ENCODE results near the gene RGL1. TPM values are rescaled to one million over a fixed set of nuclear protein-coding genes. Genes with fewer than 3 reads are reported as not detected.

Gene RGL1
- total RNA-seq, 1 donor from 2014 or later = 0.26 TPM

DNA sequence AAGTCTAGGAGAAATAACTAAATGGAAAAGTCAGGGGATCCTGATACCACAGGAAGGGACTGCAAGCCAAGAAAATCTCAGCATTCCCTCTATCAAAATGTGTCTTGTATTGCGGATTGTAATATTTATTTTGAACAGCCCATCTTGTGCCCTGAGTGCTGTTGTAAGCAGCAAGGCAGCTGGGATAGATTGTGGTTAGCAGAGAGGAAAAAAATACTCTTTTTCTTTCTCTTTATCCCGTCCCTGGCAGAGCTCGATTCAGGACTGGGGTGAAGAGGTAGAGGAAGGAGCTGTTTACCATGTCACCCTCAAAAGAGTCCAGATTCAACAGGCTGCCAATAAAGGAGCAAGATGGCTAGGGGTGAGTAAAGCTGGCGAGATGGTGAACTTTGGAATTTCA lies 1.2 kb downstream of the RGL1 start:
- H3K27me3 ChIP-seq (ENCODE audit: control insufficient read depth, insufficient read depth, low read length) = no peaks in the 10 kb centered on the region
- no peaks in the 10 kb centered on the region for H3K36me3 ChIP-seq (ENCODE audit: control insufficient read depth, insufficient read depth, low read length)
- TF ChIP-seq, protein P1, sequence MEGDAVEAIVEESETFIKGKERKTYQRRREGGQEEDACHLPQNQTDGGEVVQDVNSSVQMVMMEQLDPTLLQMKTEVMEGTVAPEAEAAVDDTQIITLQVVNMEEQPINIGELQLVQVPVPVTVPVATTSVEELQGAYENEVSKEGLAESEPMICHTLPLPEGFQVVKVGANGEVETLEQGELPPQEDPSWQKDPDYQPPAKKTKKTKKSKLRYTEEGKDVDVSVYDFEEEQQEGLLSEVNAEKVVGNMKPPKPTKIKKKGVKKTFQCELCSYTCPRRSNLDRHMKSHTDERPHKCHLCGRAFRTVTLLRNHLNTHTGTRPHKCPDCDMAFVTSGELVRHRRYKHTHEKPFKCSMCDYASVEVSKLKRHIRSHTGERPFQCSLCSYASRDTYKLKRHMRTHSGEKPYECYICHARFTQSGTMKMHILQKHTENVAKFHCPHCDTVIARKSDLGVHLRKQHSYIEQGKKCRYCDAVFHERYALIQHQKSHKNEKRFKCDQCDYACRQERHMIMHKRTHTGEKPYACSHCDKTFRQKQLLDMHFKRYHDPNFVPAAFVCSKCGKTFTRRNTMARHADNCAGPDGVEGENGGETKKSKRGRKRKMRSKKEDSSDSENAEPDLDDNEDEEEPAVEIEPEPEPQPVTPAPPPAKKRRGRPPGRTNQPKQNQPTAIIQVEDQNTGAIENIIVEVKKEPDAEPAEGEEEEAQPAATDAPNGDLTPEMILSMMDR (IDR thresholded peaks at IDR 0.05; ENCODE audit: insufficient read depth, low read length, severe bottlenecking) = no peak
- FAIRE-seq (no peak), DNase-seq (ENCODE audit: low read depth) (no peak)
- H3K4me3 ChIP-seq (ENCODE audit: low read depth, low read length) = no peak overlapping the region

DNA sequence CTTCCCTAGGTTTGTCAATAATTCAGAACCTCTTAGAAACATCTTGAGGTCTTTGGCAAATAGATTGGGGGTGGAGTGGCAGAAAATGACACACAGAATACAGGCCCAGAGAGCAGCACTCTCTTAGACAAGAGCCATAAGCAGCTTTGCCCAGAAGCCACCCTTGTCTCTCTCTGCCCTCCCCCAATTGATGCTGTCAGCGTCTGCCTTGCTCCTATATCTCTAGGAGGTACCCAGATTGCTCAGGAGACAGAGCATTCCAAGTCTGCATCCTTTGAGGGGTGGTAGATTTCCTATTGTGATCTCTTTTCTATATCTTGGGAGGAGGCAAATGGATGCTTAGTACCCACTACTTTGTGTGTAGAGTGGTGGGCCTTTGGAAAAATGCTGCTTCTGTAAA lies 1.8 kb downstream of the RGL1 start:
- TF ChIP-seq, protein P1 (IDR thresholded peaks at IDR 0.05; ENCODE audit: insufficient read depth, low read length, severe bottlenecking) = no peak
- DNase-seq (ENCODE audit: low read depth) = no peak
- Histone ChIP-seq H3K4me3 (ENCODE audit: low read depth, low read length) (no peak overlapping the region), H3K27me3 (ENCODE audit: control insufficient read depth, insufficient read depth, low read length) (no peaks in the 10 kb centered on the region), H3K36me3 (ENCODE audit: control insufficient read depth, insufficient read depth, low read length) (no peaks in the 10 kb centered on the region)
- FAIRE-seq = no peak

DNA sequence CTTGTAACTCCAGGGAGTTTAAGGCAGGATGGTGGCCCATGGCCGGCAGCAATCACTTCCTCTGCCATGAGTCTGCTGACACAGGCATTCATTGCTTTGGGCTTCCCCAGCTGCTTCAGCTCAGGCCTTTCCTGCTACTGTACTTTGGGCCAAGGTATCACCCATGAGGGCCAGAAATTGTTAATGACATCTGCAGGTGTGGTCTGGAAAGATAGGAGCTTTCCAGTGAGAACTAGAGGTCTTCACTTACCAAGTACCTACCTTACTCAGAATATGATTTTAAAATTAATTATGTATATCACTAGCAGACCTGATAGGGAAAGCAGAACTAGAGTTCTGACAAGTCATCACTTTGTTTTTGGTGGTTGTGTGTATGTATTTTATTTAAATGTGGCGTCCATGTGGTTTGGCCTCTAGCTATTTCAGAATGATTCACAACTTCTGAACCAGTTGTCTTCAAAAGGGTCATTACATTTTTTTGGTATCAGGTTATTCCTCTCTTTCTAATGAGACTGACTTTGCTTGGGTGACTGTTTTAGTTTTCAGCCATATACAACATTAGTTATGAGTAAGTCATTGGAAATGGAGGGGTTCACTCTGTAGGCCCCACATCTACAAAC lies 2.7 kb downstream of the RGL1 start:
- DNase-seq (ENCODE audit: low read depth) (peak; percentile 83), FAIRE-seq (no peak)
- Histone ChIP-seq H3K27me3 (ENCODE audit: control insufficient read depth, insufficient read depth, low read length) (no peaks in the 10 kb centered on the region), H3K36me3 (ENCODE audit: control insufficient read depth, insufficient read depth, low read length) (no peaks in the 10 kb centered on the region), H3K4me3 (ENCODE audit: low read depth, low read length) (no peak overlapping the region)
- TF ChIP-seq, protein P1 (IDR thresholded peaks at IDR 0.05; ENCODE audit: insufficient read depth, low read length, severe bottlenecking) = no peak

DNA sequence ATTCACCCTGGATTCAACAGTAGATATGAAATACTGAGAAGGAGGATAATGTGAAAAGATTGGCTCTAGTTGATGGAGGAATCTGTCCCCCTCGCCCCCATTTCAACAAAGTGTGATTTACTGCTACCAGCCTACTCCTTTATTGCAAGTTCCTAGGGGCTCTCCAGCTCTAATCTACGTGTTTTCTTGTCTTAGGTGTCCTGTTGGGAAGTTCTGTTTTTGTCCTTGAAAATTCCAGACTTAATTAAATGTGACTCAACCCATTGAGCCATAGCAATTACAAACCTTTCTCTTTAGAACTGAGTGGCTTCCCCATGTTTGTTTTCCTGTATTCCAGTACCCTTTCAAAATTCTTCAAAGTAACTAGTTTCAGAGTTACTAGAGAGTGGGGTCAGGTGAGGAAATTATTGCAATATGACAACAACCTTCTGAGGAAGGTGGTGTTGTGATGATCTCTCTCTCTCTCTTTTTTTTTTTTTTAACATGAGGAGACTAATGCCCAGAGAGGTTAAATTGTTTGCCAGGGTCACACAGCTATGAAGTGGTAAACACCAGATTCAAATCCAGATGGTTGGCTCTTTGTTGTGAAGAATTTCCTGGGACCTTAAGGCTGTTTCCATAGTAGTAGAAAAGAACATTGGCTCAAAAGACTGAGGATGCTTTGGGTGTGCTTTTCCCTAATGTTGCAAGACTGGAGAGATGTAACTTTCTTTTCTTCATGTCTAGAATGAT lies 3.5 kb downstream of the RGL1 start:
- peak; percentile 18 for DNase-seq (ENCODE audit: low read depth)
- no peak for FAIRE-seq
- Histone ChIP-seq H3K36me3 (ENCODE audit: control insufficient read depth, insufficient read depth, low read length) (no peaks in the 10 kb centered on the region), H3K27me3 (ENCODE audit: control insufficient read depth, insufficient read depth, low read length) (no peaks in the 10 kb centered on the region), H3K4me3 (ENCODE audit: low read depth, low read length) (no peak overlapping the region)
- TF ChIP-seq, protein P1 (IDR thresholded peaks at IDR 0.05; ENCODE audit: insufficient read depth, low read length, severe bottlenecking) = no peak

DNA sequence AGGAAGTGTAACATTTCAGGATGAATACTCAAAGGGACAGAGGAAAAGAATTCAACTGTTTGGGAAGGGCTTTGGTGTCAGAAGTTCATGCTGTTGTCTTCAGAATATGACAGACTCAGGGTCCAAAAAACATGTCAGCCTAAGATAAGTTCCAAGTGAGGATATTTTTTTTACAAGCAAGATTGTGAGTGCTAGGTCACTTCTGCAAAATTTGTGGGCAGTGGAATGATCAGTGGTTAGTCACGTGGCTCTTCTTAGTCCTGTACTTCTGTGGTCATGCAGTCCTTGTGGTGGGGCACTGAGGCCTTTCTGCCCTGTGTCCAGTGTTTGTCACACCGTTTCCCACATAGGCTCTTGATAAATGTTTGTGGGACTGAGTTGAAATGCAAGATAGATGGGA lies 5.2 kb downstream of the RGL1 start:
- Histone ChIP-seq H3K4me3 (ENCODE audit: low read depth, low read length) (no peak overlapping the region), H3K36me3 (ENCODE audit: control insufficient read depth, insufficient read depth, low read length) (no peaks in the 10 kb centered on the region), H3K27me3 (ENCODE audit: control insufficient read depth, insufficient read depth, low read length) (no peaks in the 10 kb centered on the region)
- no peak for FAIRE-seq
- TF ChIP-seq, protein P1 (IDR thresholded peaks at IDR 0.05; ENCODE audit: insufficient read depth, low read length, severe bottlenecking) = no peak
- no peak for DNase-seq (ENCODE audit: low read depth)

Measured in bronchial epithelial cell (primary cell).